Dendritic cell treated with granulocyte-macrophage colony-stimulating factor and Interleukin-4, amounts not matched to agents 40 ng/mL and 50 ng/mL, for 4 days (primary cell): Measurements from ENCODE around the gene SEMA4D.
"Not testable (repeated sequence)": the region's sequence is repeated elsewhere in the genome, so short reads cannot be mapped to it uniquely, and the experiment has no call there.

ENCODE experiments used
- H3K27ac Mint-ChIP-seq: one replicate; pipeline ENCODE4 v1.8.0; 2022; ENCODE audit warnings: mild to moderate bottlenecking, mixed read lengths
- H3K27me3 Mint-ChIP-seq: one replicate; pipeline ENCODE4 v1.8.0; 2022; ENCODE audit warnings: mild to moderate bottlenecking, mixed read lengths
- H3K36me3 Mint-ChIP-seq: one replicate; pipeline ENCODE4 v1.8.0; 2022; ENCODE audit warnings: low read depth, mixed read lengths
- H3K4me1 Mint-ChIP-seq: one replicate; pipeline ENCODE4 v1.8.0; 2022; ENCODE audit warnings: low read depth, mixed read lengths
- H3K4me3 Mint-ChIP-seq: one replicate; pipeline ENCODE4 v1.8.0; 2022; ENCODE audit warnings: mild to moderate bottlenecking, moderate library complexity, mixed read lengths
- H3K9me3 Mint-ChIP-seq: one replicate; pipeline ENCODE4 v1.8.0; 2022; ENCODE audit warnings: mixed read lengths
- intact Hi-C: fragments of 100-400 bp; cut with micrococcal nuclease; formaldehyde crosslinking; loops from one replicate; pipeline ENCODE4 v1.15.0; 2022

The SEMA4D gene

DNA sequence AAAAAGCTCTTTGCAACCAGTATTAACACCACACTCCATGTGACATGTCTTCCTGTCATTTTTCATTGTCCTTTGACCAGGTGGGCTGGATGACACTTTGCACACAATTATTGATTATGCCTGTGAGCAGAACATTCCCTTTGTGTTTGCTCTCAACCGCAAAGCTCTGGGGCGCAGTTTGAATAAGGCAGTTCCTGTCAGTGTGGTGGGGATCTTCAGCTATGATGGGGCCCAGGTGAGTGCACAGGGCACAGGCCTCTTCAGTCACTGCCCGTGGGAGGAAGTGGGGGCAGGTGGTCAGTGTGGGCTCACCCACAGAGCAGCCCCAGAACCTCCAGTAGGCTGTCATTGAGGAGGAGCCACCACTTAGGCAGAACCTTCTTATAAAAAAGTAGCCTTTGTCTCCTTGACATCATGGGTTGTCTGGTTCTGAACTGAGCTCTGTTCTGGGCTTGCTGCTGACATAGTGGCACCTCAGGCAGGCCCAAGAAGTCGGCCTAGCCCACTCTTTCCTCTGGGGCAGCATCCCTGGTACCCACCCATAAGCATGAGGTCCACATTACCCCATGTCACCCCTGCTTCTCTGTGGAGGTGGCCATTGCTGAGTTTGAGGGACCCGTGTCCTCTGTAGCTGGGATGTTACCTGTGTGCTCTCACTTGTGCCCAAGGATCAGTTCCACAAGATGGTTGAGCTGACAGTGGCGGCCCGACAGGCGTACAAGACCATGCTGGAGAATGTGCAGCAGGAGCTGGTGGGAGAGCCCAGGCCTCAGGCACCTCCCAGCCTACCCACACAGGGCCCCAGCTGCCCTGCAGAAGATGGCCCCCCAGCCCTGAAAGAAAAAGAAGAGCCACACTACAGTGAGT, 140.3 kb downstream of the SEMA4D start:
- Mint-ChIP-seq H3K36me3 (peaks cover 100% of the 10 kb centered on the region), H3K4me1 (peaks cover 8% of the 10 kb centered on the region), H3K9me3 (no peaks in the 10 kb centered on the region), H3K4me3 (no peak overlapping the region), H3K27me3 (no peaks in the 10 kb centered on the region), H3K27ac (no peak overlapping the region)
- intact Hi-C loops: no loop called here

GRCh38 chr9:89356782-89357181, 141.1 kb downstream of the SEMA4D start:
- Mint-ChIP-seq H3K4me3 (no peak overlapping the region), H3K36me3 (peaks cover 100% of the 10 kb centered on the region), H3K9me3 (no peaks in the 10 kb centered on the region), H3K27ac (no peak overlapping the region), H3K27me3 (no peaks in the 10 kb centered on the region), H3K4me1 (peaks cover 16% of the 10 kb centered on the region)
- intact Hi-C loops: no loop called here

DNA sequence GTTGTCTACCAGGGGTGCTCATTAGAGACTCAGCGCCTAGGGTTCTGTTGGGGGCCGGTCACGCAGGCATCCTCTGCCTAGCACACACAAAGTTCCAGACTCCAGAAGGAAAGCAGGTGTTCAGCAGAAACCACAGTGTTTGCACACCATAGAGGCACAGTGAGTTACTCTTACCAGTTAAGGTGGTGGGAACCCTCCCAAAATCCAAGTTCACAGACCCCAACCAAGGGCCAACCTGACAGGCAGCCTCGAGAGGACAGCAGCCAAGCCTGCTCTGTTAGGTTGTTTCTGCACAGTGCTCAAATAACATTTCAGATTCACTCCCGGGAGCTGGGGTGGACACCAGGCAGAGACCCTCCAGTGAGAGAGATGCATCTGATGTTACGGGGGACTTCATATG, 143.4 kb downstream of the SEMA4D start:
- Mint-ChIP-seq H3K36me3 (peaks cover 100% of the 10 kb centered on the region), H3K27ac (no peak overlapping the region), H3K27me3 (no peaks in the 10 kb centered on the region), H3K9me3 (no peaks in the 10 kb centered on the region), H3K4me1 (peaks cover 20% of the 10 kb centered on the region), H3K4me3 (no peak overlapping the region)
- intact Hi-C loops: no loop called here

DNA sequence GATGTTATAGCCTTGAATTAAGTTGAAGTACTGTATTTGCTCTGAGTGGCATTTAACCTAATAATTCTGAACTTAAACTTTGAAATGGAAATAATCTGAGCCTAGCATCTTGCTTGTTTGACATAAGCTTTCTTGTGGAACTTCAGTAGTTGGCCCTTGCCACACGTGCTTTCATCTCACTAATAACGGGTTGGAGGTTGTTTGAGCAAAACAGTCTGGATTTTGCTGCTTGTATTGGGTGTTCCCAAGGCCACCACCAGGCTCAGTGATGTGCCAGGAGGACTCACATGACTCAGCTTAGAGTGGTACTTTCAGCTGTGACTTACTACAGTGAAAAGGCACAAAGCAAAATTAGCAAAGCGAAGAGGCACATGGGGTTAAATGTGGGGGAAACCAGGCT, 143.9 kb downstream of the SEMA4D start:
- Mint-ChIP-seq H3K9me3 (no peaks in the 10 kb centered on the region), H3K4me3 (no peak overlapping the region), H3K4me1 (peaks cover 20% of the 10 kb centered on the region), H3K27ac (no peak overlapping the region), H3K27me3 (no peaks in the 10 kb centered on the region), H3K36me3 (peaks cover 100% of the 10 kb centered on the region)
- intact Hi-C loops: no loop called here

DNA sequence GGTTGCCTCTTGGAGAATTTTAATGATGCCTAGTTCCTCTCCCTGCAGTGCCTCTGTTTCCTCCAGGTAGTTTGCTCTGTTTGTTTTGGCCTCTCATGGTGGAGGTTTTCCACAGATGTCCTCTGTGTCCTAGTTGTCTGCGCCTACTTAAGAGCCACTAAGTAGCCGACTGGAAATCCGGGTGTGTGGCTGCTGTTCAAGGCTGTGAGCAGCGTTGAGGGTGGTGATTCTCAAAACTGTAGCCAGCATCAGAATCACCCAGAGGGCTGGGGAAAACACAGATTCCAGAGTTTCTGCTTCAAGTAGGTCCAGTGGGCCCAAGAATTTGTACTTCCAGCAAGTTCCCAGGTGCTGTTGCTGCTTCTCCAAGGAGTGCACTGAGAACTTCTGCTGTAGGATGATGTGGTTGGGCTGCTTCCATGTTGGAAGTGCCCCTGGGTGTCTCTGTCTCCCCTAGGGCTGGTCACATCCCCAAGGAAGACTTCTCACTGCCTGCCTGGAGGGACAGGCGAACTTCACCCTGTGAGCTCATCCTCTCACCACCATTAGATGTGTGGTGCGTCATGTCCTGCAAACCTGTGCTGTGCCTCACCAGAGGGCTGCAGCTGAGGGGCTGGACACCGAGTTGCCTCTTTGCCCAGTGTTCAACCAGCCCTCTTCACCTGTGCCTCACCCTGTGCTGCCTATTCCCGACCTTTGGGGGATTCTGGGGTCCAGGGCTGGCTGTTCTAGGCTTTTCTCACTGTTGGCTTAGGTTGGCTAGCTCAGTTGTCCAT, 144.9 kb downstream of the SEMA4D start:
- Mint-ChIP-seq H3K36me3 (peaks cover 100% of the 10 kb centered on the region), H3K27ac (no peak overlapping the region), H3K9me3 (no peaks in the 10 kb centered on the region), H3K4me1 (peaks cover 20% of the 10 kb centered on the region), H3K27me3 (no peaks in the 10 kb centered on the region), H3K4me3 (no peak overlapping the region)
- intact Hi-C loops: no loop called here

DNA sequence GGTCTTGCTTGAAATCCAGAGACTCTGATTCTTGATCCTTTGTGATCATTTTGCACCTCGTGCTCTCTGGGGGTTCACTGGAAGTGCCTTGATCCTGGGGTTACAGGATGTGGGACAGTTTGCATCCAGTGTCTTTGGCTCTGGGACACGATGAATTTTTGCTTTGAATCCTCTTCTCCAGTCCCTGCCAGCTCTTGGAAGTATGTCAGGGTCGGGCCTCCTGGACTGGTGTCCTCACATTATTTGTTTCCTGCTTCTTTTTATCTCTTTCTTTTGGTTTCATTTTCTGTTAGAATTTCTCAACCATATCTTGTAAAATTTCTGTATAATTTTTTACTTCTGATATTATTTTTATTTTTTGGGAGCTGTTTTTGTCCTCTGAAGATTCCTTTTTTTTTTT, 145.5 kb downstream of the SEMA4D start:
- no peak overlapping the region for H3K27ac Mint-ChIP-seq
- H3K27me3 Mint-ChIP-seq: no peaks in the 10 kb centered on the region
- intact Hi-C loops: no loop called here
- peaks cover 100% of the 10 kb centered on the region for H3K36me3 Mint-ChIP-seq
- peaks cover 20% of the 10 kb centered on the region for H3K4me1 Mint-ChIP-seq
- H3K4me3 Mint-ChIP-seq: no peak overlapping the region
- no peaks in the 10 kb centered on the region for H3K9me3 Mint-ChIP-seq

- no peak overlapping the region for H3K4me3 Mint-ChIP-seq
- H3K9me3 Mint-ChIP-seq: no peaks in the 10 kb centered on the region
- no peaks in the 10 kb centered on the region for H3K27me3 Mint-ChIP-seq
- intact Hi-C loops: no loop called here
- no peak overlapping the region for H3K27ac Mint-ChIP-seq
- H3K36me3 Mint-ChIP-seq: peaks cover 100% of the 10 kb centered on the region
- peaks cover 20% of the 10 kb centered on the region for H3K4me1 Mint-ChIP-seq
Observed at GRCh38 chr9:89351584-89352300, 146.2 kb downstream of the SEMA4D start.

DNA sequence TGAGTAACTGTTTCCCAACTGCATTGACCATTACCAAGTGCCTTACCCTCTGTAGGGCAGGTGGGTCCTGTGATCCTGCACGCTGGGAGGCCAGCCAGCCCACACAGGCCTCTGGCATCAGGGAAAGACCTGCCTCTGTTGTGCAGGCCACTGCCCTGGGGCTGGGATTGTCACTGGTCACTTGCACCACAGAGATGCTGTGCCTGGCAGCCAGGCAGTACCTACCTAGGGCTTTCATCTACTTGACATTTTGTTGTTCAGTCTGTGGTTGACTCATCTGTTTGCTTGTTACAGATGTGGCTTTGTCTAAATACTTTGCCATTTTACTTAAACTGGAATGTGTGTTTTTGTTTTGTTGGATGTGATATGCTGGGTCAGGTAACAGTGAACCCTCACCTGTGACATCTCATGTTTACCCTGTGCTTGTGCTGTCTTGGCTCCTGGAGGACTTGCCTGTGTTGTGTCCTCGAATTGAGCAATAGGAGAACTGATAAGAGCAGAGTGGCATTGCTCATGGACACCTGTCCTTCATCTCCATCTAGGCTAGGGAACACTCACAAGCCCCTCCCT, 146.8 kb downstream of the SEMA4D start:
- no peaks in the 10 kb centered on the region for H3K27me3 Mint-ChIP-seq
- H3K9me3 Mint-ChIP-seq: no peaks in the 10 kb centered on the region
- intact Hi-C loops: no loop called here
- no peak overlapping the region for H3K27ac Mint-ChIP-seq
- H3K36me3 Mint-ChIP-seq: peaks cover 100% of the 10 kb centered on the region
- H3K4me3 Mint-ChIP-seq: no peak overlapping the region
- peaks cover 20% of the 10 kb centered on the region for H3K4me1 Mint-ChIP-seq

GRCh38 chr9:89349607-89350006, 148.3 kb downstream of the SEMA4D start:
- Mint-ChIP-seq H3K27me3 (no peaks in the 10 kb centered on the region), H3K36me3 (peaks cover 100% of the 10 kb centered on the region), H3K4me3 (no peak overlapping the region), H3K27ac (no peak overlapping the region), H3K9me3 (no peaks in the 10 kb centered on the region), H3K4me1 (peaks cover 20% of the 10 kb centered on the region)
- intact Hi-C loops: no loop called here

- H3K36me3 Mint-ChIP-seq: peaks cover 100% of the 10 kb centered on the region
- no peaks in the 10 kb centered on the region for H3K9me3 Mint-ChIP-seq
- H3K4me1 Mint-ChIP-seq: peaks cover 20% of the 10 kb centered on the region
- intact Hi-C loops: no loop called here
- H3K27me3 Mint-ChIP-seq: no peaks in the 10 kb centered on the region
- H3K27ac Mint-ChIP-seq: no peak overlapping the region
- no peak overlapping the region for H3K4me3 Mint-ChIP-seq
Observed at GRCh38 chr9:89347651-89348050, 150.3 kb downstream of the SEMA4D start.

- Mint-ChIP-seq H3K27ac (no peak overlapping the region), H3K36me3 (peaks cover 100% of the 10 kb centered on the region), H3K27me3 (no peaks in the 10 kb centered on the region), H3K4me1 (peaks cover 11% of the 10 kb centered on the region), H3K9me3 (no peaks in the 10 kb centered on the region), H3K4me3 (no peak overlapping the region)
- intact Hi-C loops: no loop called here
Observed at GRCh38 chr9:89346696-89347095, 151.2 kb downstream of the SEMA4D start.

DNA sequence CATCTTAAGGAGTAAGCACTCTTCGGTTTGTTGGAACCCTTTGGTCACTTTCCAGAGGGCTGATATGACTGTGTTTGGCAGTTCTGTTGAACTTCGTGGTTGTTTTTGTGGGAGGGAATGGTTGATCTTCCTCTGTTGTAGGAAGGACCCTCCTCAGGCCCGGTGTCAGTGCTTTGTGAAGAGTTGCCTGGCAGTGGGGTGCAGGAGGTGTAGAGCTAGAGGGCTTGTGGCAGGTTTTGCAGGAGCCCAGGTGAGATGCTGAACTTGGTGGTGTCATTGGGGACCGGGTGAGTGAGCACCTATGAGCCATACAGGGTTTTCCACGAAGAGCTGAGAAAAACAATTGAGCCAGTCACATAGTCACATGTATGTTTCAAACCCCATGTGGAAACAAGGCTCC, 152.4 kb downstream of the SEMA4D start:
- no peaks in the 10 kb centered on the region for H3K9me3 Mint-ChIP-seq
- no peaks in the 10 kb centered on the region for H3K4me1 Mint-ChIP-seq
- H3K36me3 Mint-ChIP-seq: peaks cover 100% of the 10 kb centered on the region
- H3K27ac Mint-ChIP-seq: no peak overlapping the region
- no peaks in the 10 kb centered on the region for H3K27me3 Mint-ChIP-seq
- no peak overlapping the region for H3K4me3 Mint-ChIP-seq
- intact Hi-C loops: no loop called here

DNA sequence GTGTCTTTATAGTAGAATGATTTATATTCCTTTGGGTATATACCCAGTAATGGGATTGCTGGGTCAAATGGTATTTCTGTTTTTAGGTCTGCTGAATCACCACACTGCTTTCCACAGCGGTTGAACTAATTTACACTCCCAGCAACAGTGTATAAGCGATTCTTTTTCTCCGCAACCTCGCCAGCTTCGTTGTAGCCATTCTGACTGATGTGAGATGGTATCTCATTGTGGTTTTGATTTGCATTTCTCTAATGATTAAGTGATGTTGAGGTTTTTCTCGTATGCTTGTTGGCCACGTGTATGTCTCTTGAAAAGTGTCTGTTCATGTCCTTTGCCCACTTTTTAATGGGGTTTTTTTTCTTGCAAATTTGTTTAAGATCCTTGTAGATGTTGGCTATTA, 154.1 kb downstream of the SEMA4D start:
- H3K9me3 Mint-ChIP-seq, H3K4me1 Mint-ChIP-seq, H3K27ac Mint-ChIP-seq, H3K4me3 Mint-ChIP-seq, H3K27me3 Mint-ChIP-seq, intact Hi-C loops: not testable (repeated sequence)
- peaks cover 100% of the 10 kb centered on the region for H3K36me3 Mint-ChIP-seq

GRCh38 chr9:89342948-89343347, 155.0 kb downstream of the SEMA4D start:
- H3K27ac Mint-ChIP-seq: no peak overlapping the region
- intact Hi-C loops: no loop called here

More at GRCh38 chr9:89342948-89343347, 155.0 kb downstream of the SEMA4D start:
- Mint-ChIP-seq H3K36me3 (peaks cover 100% of the 10 kb centered on the region), H3K27me3 (no peaks in the 10 kb centered on the region), H3K9me3 (no peaks in the 10 kb centered on the region), H3K4me1 (no peaks in the 10 kb centered on the region), H3K4me3 (no peak overlapping the region)
